Activated naive CD4-positive, alpha-beta T cell treated with anti-CD3 and anti-CD28 coated beads, Interleukin-2, amount 50 U/mL, for 72 hours (primary cell): ENCODE data around the gene RGL2. TPM values are rescaled to one million over a fixed set of nuclear protein-coding genes. Genes with fewer than 3 reads are reported as not detected.

Source experiments
- ATAC-seq, 2 donors: fragments of 150-1000 bp; cut with Tn5 transposase; 2 replicates each; pipeline ENCODE4 v1.10.0; 2021; ENCODE audit warnings: mild to moderate bottlenecking in 2 of 2, moderate library complexity in 2 of 2
- DNase-seq, 2 donors: peaks; one replicate each; pipeline ENCODE4 v3.0.0; 2021 to 2022; ENCODE audit warnings: low spot score in 2 of 2
- H3K27ac Mint-ChIP-seq, 2 donors: one replicate each; pipeline ENCODE4 v1.8.0; 2022; ENCODE audit warnings: mild to moderate bottlenecking in 2 of 2, mixed read lengths in 2 of 2
- H3K36me3 Mint-ChIP-seq, 2 donors: one replicate each; pipeline ENCODE4 v1.8.0; 2022; ENCODE audit warnings: mixed read lengths in 2 of 2
- H3K9me3 Mint-ChIP-seq, 2 donors: one replicate each; pipeline ENCODE4 v1.8.0; 2022; ENCODE audit warnings: mixed read lengths in 2 of 2
- total RNA-seq, 2 donors: library from RNA; stranded (reverse); gene quantifications; one replicate each; pipeline ENCODE4 v1.2.3, GENCODE V29; 2022

RGL2 gene
- total RNA-seq, 2 donors from 2014 or later, result 24.5 to 136 TPM

DNA sequence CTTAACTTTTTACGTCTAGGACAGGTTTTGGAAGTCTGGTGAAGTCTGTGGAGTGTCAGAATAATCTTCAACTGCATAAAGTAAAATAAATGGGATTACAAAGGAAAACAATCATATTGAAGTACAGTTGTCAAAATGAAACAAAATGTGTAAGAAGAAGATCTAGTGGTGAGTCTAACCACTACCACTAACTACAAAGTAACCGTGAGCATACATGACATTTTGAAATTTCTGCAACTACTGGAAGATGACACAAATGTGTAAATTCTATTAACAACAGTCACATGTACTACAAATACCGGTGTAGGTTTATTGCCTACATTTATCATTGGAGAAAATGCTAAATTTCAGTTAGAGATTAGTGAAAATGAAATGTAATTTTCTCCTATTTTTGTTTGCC lies 56.8 kb downstream of the RGL2 start:
- Mint-ChIP-seq H3K9me3 (no peaks in the 10 kb centered on the region), H3K36me3 (no peaks in the 10 kb centered on the region), H3K27ac (peak overlapping the region in 1 of 2 donors; percentile 56)
- DNase-seq (no peak), ATAC-seq (peak; percentile 94 to 97)

Other genes starting within 250 kb of the RGL2 start
- gene HLA-DPA1, start 225.3 kb downstream of the RGL2 start, total RNA-seq, result 10 to 100 TPM; 24.4 to 45.8 TPM
- 10 to 100 TPM; 10.6 to 39.0 TPM for gene HLA-DPB1, start 223.0 kb downstream of the RGL2 start, total RNA-seq
- gene COL11A2, start 106.5 kb downstream of the RGL2 start, total RNA-seq, result 1 to 10 TPM; 1.8 to 4.6 TPM
- 10 to 100 TPM; 46.6 to 89.0 TPM for gene RXRB, start 98.3 kb downstream of the RGL2 start, total RNA-seq
- gene SLC39A7, start 98.1 kb downstream of the RGL2 start, total RNA-seq, result 10 to 100 TPM; 45.8 to 78.2 TPM
- 10 to 100 TPM; 14.7 to 17.5 TPM for gene HSD17B8, start 94.3 kb downstream of the RGL2 start, total RNA-seq
- 10 to 100 TPM; 30.3 to 46.5 TPM for gene RING1, start 90.4 kb downstream of the RGL2 start, total RNA-seq
- gene VPS52, start 27.1 kb downstream of the RGL2 start, total RNA-seq, result 10 to 100 TPM; 39.0 to 62.8 TPM
- gene RPS18, start 26.9 kb downstream of the RGL2 start, total RNA-seq, result 1,000 to 10,000 TPM; 3,809 to 4,545 TPM
- 1 to 10 TPM; 3.7 to 5.9 TPM for gene B3GALT4, start 21.8 kb downstream of the RGL2 start, total RNA-seq
- gene WDR46, start 9.7 kb downstream of the RGL2 start, total RNA-seq, result 10 to 100 TPM; 73.7 to 81.5 TPM
- gene PFDN6, start 9.3 kb downstream of the RGL2 start, total RNA-seq, result 100 to 1,000 TPM in 1 of 2 donors, 10 to 100 TPM in 1; 92.9 to 103 TPM
- gene TAPBP, start 15.1 kb upstream of the RGL2 start, total RNA-seq, result 100 to 1,000 TPM; 143 to 216 TPM
- 10 to 100 TPM; 12.2 to 18.2 TPM for gene ZBTB22, start 18.8 kb upstream of the RGL2 start, total RNA-seq
- gene DAXX, start 24.0 kb upstream of the RGL2 start, total RNA-seq, result 10 to 100 TPM; 68.4 to 72.8 TPM
- gene KIFC1, start 92.9 kb upstream of the RGL2 start, total RNA-seq, result 100 to 1,000 TPM; 103 to 170 TPM
- 100 to 1,000 TPM in 1 of 2 donors, 10 to 100 TPM in 1; 27.5 to 156 TPM for gene PHF1, start 112.1 kb upstream of the RGL2 start, total RNA-seq
- gene CUTA, start 119.2 kb upstream of the RGL2 start, total RNA-seq, result 100 to 1,000 TPM; 186 to 334 TPM
- gene SYNGAP1, start 121.1 kb upstream of the RGL2 start, total RNA-seq, result 10 to 100 TPM; 70.5 to 71.7 TPM
- gene ZBTB9, start 155.6 kb upstream of the RGL2 start, total RNA-seq, result 10 to 100 TPM in 1 of 2 donors, 1 to 10 TPM in 1; 9.4 to 12.5 TPM